22Rv1 (cell line): ENCODE results near the gene SEL1L.

Experiments used
- ZFX ChIP-seq: fragments of 450-650 bp; IDR thresholded peaks from 2 replicates; pipeline ENCODE4 v1.6.1; 2017; ENCODE audit warnings: antibody characterized with exemption, borderline replicate concordance
- TF ChIP-seq, protein P1 (sequence below): fragments of 450-650 bp; IDR thresholded peaks from 2 replicates; pipeline ENCODE4 v1.5.1; 2017; ENCODE audit warnings: mild to moderate bottlenecking

DNA sequence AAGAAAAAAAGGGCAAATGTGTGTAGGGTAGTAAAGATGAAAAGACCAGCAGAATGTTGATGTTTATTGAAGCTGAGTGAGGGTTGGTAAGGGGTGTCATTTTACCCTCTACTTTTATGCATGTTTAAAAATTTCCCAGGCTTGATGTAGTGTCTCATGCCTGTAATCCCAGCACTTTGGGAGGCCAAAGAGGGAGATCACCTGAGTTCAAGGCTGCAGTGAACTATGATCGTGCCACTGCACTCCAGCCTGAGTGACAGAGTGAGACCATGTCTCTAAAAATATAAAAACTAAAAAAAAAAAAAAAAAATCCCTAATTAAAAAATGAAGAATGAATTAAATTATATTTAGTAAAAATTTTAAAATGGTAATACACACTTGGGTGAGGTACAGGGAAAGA lies 8.5 kb downstream of the SEL1L start:
- TF ChIP-seq, protein P1, sequence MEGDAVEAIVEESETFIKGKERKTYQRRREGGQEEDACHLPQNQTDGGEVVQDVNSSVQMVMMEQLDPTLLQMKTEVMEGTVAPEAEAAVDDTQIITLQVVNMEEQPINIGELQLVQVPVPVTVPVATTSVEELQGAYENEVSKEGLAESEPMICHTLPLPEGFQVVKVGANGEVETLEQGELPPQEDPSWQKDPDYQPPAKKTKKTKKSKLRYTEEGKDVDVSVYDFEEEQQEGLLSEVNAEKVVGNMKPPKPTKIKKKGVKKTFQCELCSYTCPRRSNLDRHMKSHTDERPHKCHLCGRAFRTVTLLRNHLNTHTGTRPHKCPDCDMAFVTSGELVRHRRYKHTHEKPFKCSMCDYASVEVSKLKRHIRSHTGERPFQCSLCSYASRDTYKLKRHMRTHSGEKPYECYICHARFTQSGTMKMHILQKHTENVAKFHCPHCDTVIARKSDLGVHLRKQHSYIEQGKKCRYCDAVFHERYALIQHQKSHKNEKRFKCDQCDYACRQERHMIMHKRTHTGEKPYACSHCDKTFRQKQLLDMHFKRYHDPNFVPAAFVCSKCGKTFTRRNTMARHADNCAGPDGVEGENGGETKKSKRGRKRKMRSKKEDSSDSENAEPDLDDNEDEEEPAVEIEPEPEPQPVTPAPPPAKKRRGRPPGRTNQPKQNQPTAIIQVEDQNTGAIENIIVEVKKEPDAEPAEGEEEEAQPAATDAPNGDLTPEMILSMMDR = no peak
- no peak for TF ChIP-seq ZFX
